G401.6 (cell line): Measurements from ENCODE around the gene ANKRD50.
A peak's percentile ranks its signal among the peaks of the same experiment; 100 is the strongest.

ENCODE experiments used
- FAIRE-seq: peaks from 2 replicates; lab custom pipeline; 2012; peaks lifted over from hg19 to GRCh38; lab: Jason Lieb, UNC

The ANKRD50 gene

GRCh38 chr4:124710015-124710741, 2.4 kb downstream of the ANKRD50 start:
- no peak for FAIRE-seq

DNA sequence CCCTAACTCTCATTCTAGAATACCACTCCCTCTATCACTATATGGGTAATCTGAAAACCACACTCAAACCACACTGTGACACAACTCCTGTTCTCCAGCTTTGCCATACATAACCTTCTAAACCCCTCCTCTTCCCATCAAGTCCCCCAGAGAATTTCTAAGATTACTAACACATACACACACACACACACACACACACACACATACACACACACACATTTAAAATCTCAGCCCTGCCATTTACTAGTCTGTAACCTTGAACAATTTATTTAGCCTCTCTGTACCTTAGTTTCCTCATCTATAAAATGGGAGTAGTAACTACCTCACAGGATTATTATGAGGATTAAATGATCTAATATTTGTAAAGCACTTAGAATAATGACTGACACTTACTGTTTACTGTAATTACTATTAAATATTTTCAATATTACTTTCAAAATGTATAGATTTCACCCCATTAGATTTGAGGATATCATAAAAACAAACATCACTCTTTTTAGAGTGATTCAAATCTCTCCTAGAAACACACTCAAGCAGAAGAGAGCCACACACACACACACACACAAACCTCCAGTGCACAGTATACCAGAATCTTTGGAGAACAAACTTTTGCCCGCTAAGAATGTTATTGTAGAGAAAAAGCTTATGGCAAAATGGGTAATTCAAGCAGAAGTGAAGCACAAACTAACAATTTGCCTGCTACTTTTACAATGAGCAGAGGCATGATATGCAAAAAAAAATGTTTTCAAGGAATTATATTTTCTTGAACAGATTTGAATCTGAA, 3.8 kb downstream of the ANKRD50 start:
- no peak for FAIRE-seq

GRCh38 chr4:124705393-124705792, 7.1 kb downstream of the ANKRD50 start:
- no peak for FAIRE-seq

- FAIRE-seq = no peak
These were observed 9.4 kb downstream of the ANKRD50 start for GRCh38 chr4:124703154-124703553.

- no peak for FAIRE-seq
These were observed 15.1 kb downstream of the ANKRD50 start for GRCh38 chr4:124697441-124697840.

- no peak for FAIRE-seq
These were observed 16.4 kb downstream of the ANKRD50 start for GRCh38 chr4:124696182-124696581.

GRCh38 chr4:124694946-124695598, 17.5 kb downstream of the ANKRD50 start:
- FAIRE-seq = peak; percentile 66

- FAIRE-seq = no peak
These were observed 18.2 kb downstream of the ANKRD50 start for GRCh38 chr4:124694306-124694705.

- no peak for FAIRE-seq
These were observed 20.7 kb downstream of the ANKRD50 start for GRCh38 chr4:124691801-124692200.

DNA sequence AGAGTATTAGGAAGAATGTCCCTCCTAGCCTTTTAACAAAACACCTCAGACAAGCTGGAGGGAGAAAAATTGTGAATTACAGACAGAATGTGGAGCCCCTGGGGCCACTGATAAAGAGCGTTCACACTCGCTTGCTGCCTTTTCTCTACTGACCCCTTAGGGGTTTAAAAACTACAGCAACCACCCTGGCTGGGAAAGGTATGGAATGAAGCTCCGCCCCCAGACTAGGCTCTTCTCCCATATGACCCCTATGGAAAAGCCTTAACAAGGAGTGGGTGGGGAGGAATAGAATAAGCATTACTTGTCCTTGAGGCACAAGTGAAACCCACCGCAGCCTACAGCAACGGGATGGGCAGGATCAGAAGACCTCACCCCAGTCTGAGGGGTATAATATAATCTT, 26.3 kb downstream of the ANKRD50 start:
- FAIRE-seq = no peak

- no peak for FAIRE-seq
These were observed 26.7 kb downstream of the ANKRD50 start for GRCh38 chr4:124685851-124686250.

DNA sequence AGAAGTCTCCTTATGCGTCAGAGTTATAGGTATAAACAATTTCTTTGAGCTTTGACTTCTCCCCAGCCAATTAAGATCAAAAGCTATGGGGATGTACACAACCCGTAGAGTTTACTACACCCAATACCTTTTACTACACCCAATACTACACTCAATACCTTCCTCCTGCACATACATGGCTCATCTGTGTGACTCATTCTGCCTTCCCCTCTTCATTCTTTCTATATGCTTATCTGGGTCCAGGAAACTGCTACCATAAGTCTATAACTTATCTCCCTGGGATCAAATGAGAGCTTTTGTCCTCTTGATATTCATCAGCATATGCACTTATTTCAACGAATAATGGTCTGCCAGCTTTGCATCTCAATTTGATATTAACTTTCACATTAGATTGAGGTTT, 28.2 kb downstream of the ANKRD50 start:
- FAIRE-seq = no peak

DNA sequence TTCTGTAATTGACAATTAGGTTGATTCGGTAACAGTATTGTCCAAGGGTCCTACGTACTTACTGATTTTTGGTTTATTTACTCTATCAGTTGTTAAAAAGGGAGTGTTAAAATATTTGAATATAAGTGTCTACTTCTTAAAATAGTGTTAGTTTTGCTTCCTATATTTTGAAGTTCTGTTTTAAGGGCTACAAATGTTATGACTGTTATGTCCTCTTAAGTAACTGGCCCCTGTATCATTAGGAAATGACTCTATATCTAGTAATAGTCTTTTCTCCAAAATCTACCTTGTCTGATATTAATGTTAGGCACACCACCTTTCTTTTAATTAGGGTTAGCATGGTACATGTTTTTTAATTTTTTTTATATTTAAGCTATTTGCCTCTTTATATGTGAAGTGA, 30.1 kb downstream of the ANKRD50 start:
- FAIRE-seq = peak; percentile 53

- no peak for FAIRE-seq
These were observed 46.0 kb downstream of the ANKRD50 start for GRCh38 chr4:124666496-124666895.

DNA sequence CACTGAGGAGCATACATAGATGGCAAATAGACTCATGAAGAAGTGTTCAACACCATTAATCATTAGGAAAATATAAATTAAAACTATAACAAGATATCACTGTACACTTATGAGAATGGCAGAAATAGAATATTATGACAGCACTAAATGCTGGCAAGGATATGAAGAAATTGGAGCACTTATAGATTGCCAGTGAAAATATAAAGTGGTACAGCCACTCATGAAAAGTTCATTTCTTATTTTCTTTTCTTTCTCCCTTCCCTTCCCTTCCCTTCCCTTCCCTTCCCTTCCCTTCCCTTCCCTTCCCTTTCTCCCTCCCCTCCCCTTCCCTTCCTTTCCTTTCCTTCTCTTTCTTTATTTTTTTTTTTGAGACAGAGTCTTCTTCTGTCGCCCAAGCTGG, 53.7 kb downstream of the ANKRD50 start:
- no peak for FAIRE-seq

DNA sequence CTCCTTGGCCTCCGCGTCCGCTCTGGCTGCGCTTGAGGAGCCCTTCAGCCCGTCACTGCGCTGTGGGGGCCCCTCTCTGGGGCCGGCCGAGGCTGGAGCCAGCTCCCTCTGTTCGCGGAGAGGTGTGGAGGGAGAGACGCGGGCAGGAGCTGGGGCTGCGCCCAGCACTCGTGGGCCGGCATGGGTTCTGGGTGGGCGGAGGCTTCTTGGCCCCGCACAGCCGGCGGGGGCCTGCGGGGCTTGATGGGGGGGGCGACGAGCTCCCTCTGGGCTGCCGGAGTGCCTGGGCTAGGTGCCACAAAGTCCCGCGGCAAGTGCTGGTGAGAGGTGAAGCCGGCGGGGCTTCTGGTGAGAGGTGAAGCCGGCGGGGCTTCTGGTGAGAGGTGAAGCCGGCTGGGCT, 61.9 kb downstream of the ANKRD50 start:
- FAIRE-seq = no peak

- FAIRE-seq = no peak
These were observed 64.9 kb downstream of the ANKRD50 start for GRCh38 chr4:124647599-124647998.

- no peak for FAIRE-seq
These were observed 67.9 kb downstream of the ANKRD50 start for GRCh38 chr4:124644621-124645020.

DNA sequence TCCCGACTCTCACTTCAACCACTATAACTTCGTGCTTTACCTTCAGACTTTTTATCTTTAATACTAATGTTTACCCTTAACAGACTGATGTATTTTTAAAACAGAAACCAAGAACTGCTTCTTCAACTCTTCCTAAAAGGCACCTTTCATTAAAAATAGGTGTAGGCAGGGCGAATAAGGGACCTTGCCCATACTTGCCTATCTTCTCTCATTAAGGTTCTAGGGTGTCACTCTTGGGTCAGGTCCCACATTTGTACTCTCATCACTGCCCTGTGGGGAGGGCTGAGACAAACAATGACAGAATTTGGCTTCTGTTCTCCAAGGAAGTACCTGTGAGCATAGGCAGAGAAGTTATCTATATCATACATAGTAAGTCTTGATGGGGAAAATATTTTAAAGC, 69.7 kb downstream of the ANKRD50 start:
- no peak for FAIRE-seq

- FAIRE-seq = no peak
These were observed 70.7 kb downstream of the ANKRD50 start for GRCh38 chr4:124641715-124642381.

GRCh38 chr4:124640022-124640730, 72.4 kb downstream of the ANKRD50 start:
- FAIRE-seq = no peak

GRCh38 chr4:124637321-124637720, 75.2 kb downstream of the ANKRD50 start:
- no peak for FAIRE-seq
